ENCODE measurements around the gene SLC25A29. TPM values are rescaled to one million over a fixed set of nuclear protein-coding genes. Genes with fewer than 3 reads are reported as not detected.

Gene SLC25A29
- total RNA-seq, 2 donors from 2014 or later = 8.5 to 8.9 TPM

GRCh38 chr14:100336618-100337530 is 30.6 kb upstream of the SLC25A29 start:
- Mint-ChIP-seq H3K27ac (peak overlapping the region; percentile 69 to 76), H3K9me3 (no peaks in the 10 kb centered on the region), H3K36me3 (peaks cover 34 to 40% of the 10 kb centered on the region in 2 donors)
- DNase-seq (ENCODE audit: low spot score in 2 of 2) (peak in 1 of 2 donors; percentile 42), ATAC-seq (peak; percentile 27 to 70)

- DNase-seq (ENCODE audit: low spot score in 2 of 2) (no peak), ATAC-seq (no peak)
- Mint-ChIP-seq H3K36me3 (peaks cover 16 to 21% of the 10 kb centered on the region in 2 donors), H3K27ac (peak overlapping the region in 1 of 2 donors; percentile 86), H3K9me3 (no peaks in the 10 kb centered on the region)
Observed at GRCh38 chr14:100334904-100335303, 28.7 kb upstream of the SLC25A29 start.

- H3K9me3 Mint-ChIP-seq = no peaks in the 10 kb centered on the region
- H3K27ac Mint-ChIP-seq = no peak overlapping the region
- DNase-seq (ENCODE audit: low spot score in 2 of 2) (no peak), ATAC-seq (no peak)
- peaks cover 12 to 20% of the 10 kb centered on the region in 2 donors for H3K36me3 Mint-ChIP-seq
Observed at GRCh38 chr14:100333827-100334226, 27.6 kb upstream of the SLC25A29 start.

GRCh38 chr14:100333311-100333710 is 27.1 kb upstream of the SLC25A29 start:
- H3K27ac Mint-ChIP-seq = no peak overlapping the region
- ATAC-seq = no peak
- peaks cover 12 to 20% of the 10 kb centered on the region in 2 donors for H3K36me3 Mint-ChIP-seq
- DNase-seq (ENCODE audit: low spot score in 2 of 2) = no peak
- no peaks in the 10 kb centered on the region for H3K9me3 Mint-ChIP-seq

GRCh38 chr14:100332797-100333196 is 26.6 kb upstream of the SLC25A29 start:
- H3K36me3 Mint-ChIP-seq = peaks cover 12 to 20% of the 10 kb centered on the region in 2 donors
- DNase-seq (ENCODE audit: low spot score in 2 of 2) = no peak

GRCh38 chr14:100332071-100332639 is 25.9 kb upstream of the SLC25A29 start:
- no peak for DNase-seq (ENCODE audit: low spot score in 2 of 2)
- H3K27ac Mint-ChIP-seq = peak overlapping the region; percentile 38 to 73
- H3K36me3 Mint-ChIP-seq = peaks cover 9 to 15% of the 10 kb centered on the region in 2 donors
- ATAC-seq = no peak
- H3K9me3 Mint-ChIP-seq = no peaks in the 10 kb centered on the region

More at GRCh38 chr14:100332797-100333196, 26.6 kb upstream of the SLC25A29 start:
- no peaks in the 10 kb centered on the region for H3K9me3 Mint-ChIP-seq
- peak in 1 of 2 donors; percentile 22 for ATAC-seq
- no peak overlapping the region for H3K27ac Mint-ChIP-seq

- ATAC-seq (peak; percentile 6 to 10), DNase-seq (ENCODE audit: low spot score in 2 of 2) (no peak)
- H3K27ac Mint-ChIP-seq = peak overlapping the region in 1 of 2 donors; percentile 25
- H3K36me3 Mint-ChIP-seq = peaks cover 0 to under 1% of the 10 kb centered on the region in 2 donors
- no peaks in the 10 kb centered on the region for H3K9me3 Mint-ChIP-seq
Observed at GRCh38 chr14:100330388-100330931, 24.2 kb upstream of the SLC25A29 start.

- no peak overlapping the region for H3K27ac Mint-ChIP-seq
Observed at GRCh38 chr14:100330007-100330344, 23.7 kb upstream of the SLC25A29 start.

GRCh38 chr14:100329233-100330006 is 23.2 kb upstream of the SLC25A29 start:
- ATAC-seq (peak in 1 of 2 donors; percentile 6), DNase-seq (ENCODE audit: low spot score in 2 of 2) (no peak)
- peak overlapping the region in 1 of 2 donors; percentile 90 for H3K27ac Mint-ChIP-seq
- H3K36me3 Mint-ChIP-seq = no peaks in the 10 kb centered on the region
- H3K9me3 Mint-ChIP-seq = no peaks in the 10 kb centered on the region

More at GRCh38 chr14:100330007-100330344, 23.7 kb upstream of the SLC25A29 start:
- Mint-ChIP-seq H3K36me3 (no peaks in the 10 kb centered on the region), H3K9me3 (no peaks in the 10 kb centered on the region)
- ATAC-seq (peak in 1 of 2 donors; percentile 5), DNase-seq (ENCODE audit: low spot score in 2 of 2) (no peak)

- no peaks in the 10 kb centered on the region for H3K9me3 Mint-ChIP-seq
- DNase-seq (ENCODE audit: low spot score in 2 of 2) (no peak), ATAC-seq (peak in 1 of 2 donors; percentile 4)
- no peaks in the 10 kb centered on the region for H3K36me3 Mint-ChIP-seq
- peak overlapping the region in 1 of 2 donors; percentile 90 for H3K27ac Mint-ChIP-seq
Observed at GRCh38 chr14:100328495-100329163, 22.4 kb upstream of the SLC25A29 start.

- H3K9me3 Mint-ChIP-seq = no peaks in the 10 kb centered on the region
- H3K27ac Mint-ChIP-seq = no peak overlapping the region
- no peaks in the 10 kb centered on the region for H3K36me3 Mint-ChIP-seq
- DNase-seq (ENCODE audit: low spot score in 2 of 2) (no peak), ATAC-seq (no peak)
Observed at GRCh38 chr14:100327128-100327527, 20.9 kb upstream of the SLC25A29 start.

GRCh38 chr14:100325958-100326357 is 19.7 kb upstream of the SLC25A29 start:
- ATAC-seq (no peak), DNase-seq (ENCODE audit: low spot score in 2 of 2) (no peak)
- Mint-ChIP-seq H3K36me3 (no peaks in the 10 kb centered on the region), H3K27ac (peak overlapping the region in 1 of 2 donors; percentile 44), H3K9me3 (no peaks in the 10 kb centered on the region)

- ATAC-seq (no peak), DNase-seq (ENCODE audit: low spot score in 2 of 2) (no peak)
- Mint-ChIP-seq H3K27ac (no peak overlapping the region), H3K36me3 (no peaks in the 10 kb centered on the region), H3K9me3 (no peaks in the 10 kb centered on the region)
Observed at GRCh38 chr14:100325231-100325632, 19.0 kb upstream of the SLC25A29 start.

- DNase-seq (ENCODE audit: low spot score in 2 of 2) (no peak), ATAC-seq (no peak)
- Mint-ChIP-seq H3K36me3 (no peaks in the 10 kb centered on the region), H3K9me3 (no peaks in the 10 kb centered on the region), H3K27ac (no peak overlapping the region)
Observed at GRCh38 chr14:100323942-100324307, 17.7 kb upstream of the SLC25A29 start.

GRCh38 chr14:100323121-100323941 is 17.1 kb upstream of the SLC25A29 start, which contains the start of gene SLC25A47:
Gene SLC25A47, plus strand, starts transcription at chr14:100323339. Its CDS starts 76 bp downstream, at chr14:100323415.
- H3K9me3 Mint-ChIP-seq = no peaks in the 10 kb centered on the region
- no peak within 1 kb of the TSS for H3K27ac Mint-ChIP-seq
- no peak for DNase-seq (ENCODE audit: low spot score in 2 of 2)
- H3K36me3 Mint-ChIP-seq = no peaks in the 10 kb centered on the region
- ATAC-seq = no peak

All from activated naive CD4-positive, alpha-beta T cell treated with anti-CD3 and anti-CD28 coated beads, Interleukin-2, amount 50 U/mL, for 72 hours (primary cell).